K562 (cell line): Measurements from ENCODE around the gene MRPS10. TPM values are rescaled to one million over a fixed set of nuclear protein-coding genes. Genes with fewer than 3 reads are reported as not detected.

ENCODE experiments used
- ATAC-seq: fragments of 200-7000 bp; cut with Tn5 transposase; 3 replicates; pipeline ENCODE4 v1.9.1; 2020; ENCODE audit warnings: moderate library complexity
- BruUV-seq: library from RNA; stranded (reverse); fragments of 400-500 nt; replicated peaks from 2 replicates; lab custom pipeline; 2021; lab: Mats Ljungman, UMichigan
- CTCF ChIA-PET: fragments of 300-600 bp; formaldehyde crosslinking; extraction: SDS; loops from one replicate; lab custom pipeline; 2021; ENCODE audit warnings: low intra/inter-chr PET ratio; lab: Yijun Ruan, JAX
- POLR2A ChIA-PET: fragments of 300-600, 350-650 bp; sonication (Branson Sonifier 250); formaldehyde crosslinking; extraction: SDS; loops from one replicate; lab custom pipeline; 2021; ENCODE audit warnings: antibody characterized with exemption, inconsistent platforms; lab: Yijun Ruan, JAX
- DNase-seq, 4 experiments: peaks; one replicate each; pipeline versions ENCODE4 v3.0.0 to v3.0.0-alpha.2; 2011 to 2018; ENCODE audit warnings: low spot score in 3 of 4, mixed read lengths in 3 of 4; ENCODE audit errors: extremely low read depth in 1 of 4
- FAIRE-seq: peaks from 2 replicates; lab custom pipeline; 2011; peaks lifted over from hg19 to GRCh38; lab: Jason Lieb, UNC
- H2AFZ ChIP-seq: 2 replicates; pipeline ENCODE4 v1.6.0; 2011; ENCODE audit warnings: low read depth, low read length, control low read depth, inconsistent platforms
- H3K27ac ChIP-seq: fragments of 200-600 bp; 3 replicates; pipeline ENCODE4 v1.8.0; 2011; ENCODE audit warnings: low read depth, mild to moderate bottlenecking, control low read depth, inconsistent platforms, low read length, moderate library complexity, mixed read lengths; ENCODE audit errors: extremely low read depth
- H3K27me3 ChIP-seq, 2 experiments: fragments of 300-600 bp in 1 of 2; 2 replicates in 1 of 2; 3 replicates in 1 of 2; pipeline versions ENCODE4 v1.6.0 to v1.8.0; 2011; ENCODE audit warnings: inconsistent platforms in 2 of 2, low read length in 2 of 2, mild to moderate bottlenecking in 1 of 2, mixed read lengths in 1 of 2, moderate library complexity in 1 of 2; ENCODE audit not compliant: control insufficient read depth in 2 of 2, insufficient read depth in 2 of 2
- H3K36me3 ChIP-seq: fragments of 300-600 bp; 3 replicates; pipeline ENCODE4 v1.8.0; 2011; ENCODE audit warnings: mild to moderate bottlenecking, low read length, inconsistent platforms; ENCODE audit not compliant: control insufficient read depth, insufficient read depth
- H3K4me1 ChIP-seq, 2 experiments: fragments of 200-600 bp in 1 of 2; replicated peaks in 1 of 2; 2 replicates in 1 of 2; 3 replicates in 1 of 2; pipeline versions ENCODE4 v1.5.1 to v1.8.0; 2011; ENCODE audit warnings: inconsistent platforms in 2 of 2, low read length in 2 of 2, mild to moderate bottlenecking in 1 of 2, mixed read lengths in 1 of 2, moderate library complexity in 1 of 2; ENCODE audit not compliant: control insufficient read depth in 2 of 2, insufficient read depth in 2 of 2
- H3K4me2 ChIP-seq: 2 replicates; pipeline ENCODE4 v1.6.1; 2011; ENCODE audit warnings: low read length, control low read depth, inconsistent platforms, mixed read lengths; ENCODE audit not compliant: insufficient read depth
- H3K4me3 ChIP-seq: fragments of 200-600 bp; sonication (generic), shearing (Covaris generic); 2 replicates; pipeline ENCODE4 v1.5.1; 2016; ENCODE audit warnings: control low read depth, inconsistent platforms
- H3K79me2 ChIP-seq: fragments of 200-600 bp; 3 replicates; pipeline ENCODE4 v1.8.0; 2011; ENCODE audit warnings: low read length, inconsistent platforms; ENCODE audit not compliant: control insufficient read depth, insufficient read depth
- H3K9ac ChIP-seq, 2 experiments: 2 replicates each; pipeline versions ENCODE4 v1.6.0 to v1.6.1; 2011; ENCODE audit warnings: low read depth in 2 of 2, low read length in 2 of 2, control low read depth in 1 of 2, inconsistent platforms in 1 of 2, mild to moderate bottlenecking in 1 of 2, mixed read lengths in 1 of 2; ENCODE audit not compliant: insufficient read depth in 1 of 2
- H3K9me1 ChIP-seq: one replicate; pipeline ENCODE4 v1.6.0; 2011; ENCODE audit warnings: inconsistent platforms, mild to moderate bottlenecking, low read length, moderate library complexity; ENCODE audit not compliant: control insufficient read depth, insufficient read depth
- H3K9me3 ChIP-seq: replicated peaks from 2 replicates; pipeline ENCODE4 v1.5.1; 2011; ENCODE audit warnings: low read depth, low read length, inconsistent platforms; ENCODE audit not compliant: control insufficient read depth, insufficient read depth
- H4K20me1 ChIP-seq: replicated peaks from 2 replicates; pipeline ENCODE4 v1.6.1; 2011; ENCODE audit warnings: low read length, inconsistent platforms, mixed read lengths; ENCODE audit not compliant: control insufficient read depth, insufficient read depth
- CEBPG ChIP-seq, 3 experiments: fragments of 200-800 bp in 1 of 3; sonication (Bioruptor generic) in 1 of 3; sonication (generic) in 1 of 3; formaldehyde crosslinking in 1 of 3; IDR thresholded peaks in 2 of 3; conservative IDR thresholded peaks in 1 of 3; 2 replicates each; pipeline versions ENCODE4 v1.6.1 to v1.8.0; 2016 to 2022; ENCODE audit warnings: missing compliant biosample characterization in 2 of 3, missing genetic modification characterization in 2 of 3, mild to moderate bottlenecking in 1 of 3, missing genetic modification reagents in 1 of 3
- COPS2 ChIP-seq: fragments of 450-650 bp; conservative IDR thresholded peaks from 2 replicates; pipeline ENCODE4 v1.6.1; 2016; ENCODE audit warnings: mild to moderate bottlenecking, moderate library complexity
- MCM5 ChIP-seq: fragments of 450-650 bp; IDR thresholded peaks from 2 replicates; pipeline ENCODE4 v1.6.1; 2016; ENCODE audit warnings: low read depth
- MED1 ChIP-seq: sonication (generic); formaldehyde crosslinking; IDR thresholded peaks from 2 replicates; pipeline ENCODE4 v1.8.1; 2023; ENCODE audit warnings: missing genetic modification reagents, borderline replicate concordance
- NBN ChIP-seq: fragments of 450-650 bp; IDR thresholded peaks from 2 replicates; pipeline ENCODE4 v1.6.1; 2016; ENCODE audit warnings: low read depth, mild to moderate bottlenecking
- NCOA4 ChIP-seq: fragments of 450-650 bp; IDR thresholded peaks from 2 replicates; pipeline ENCODE4 v1.6.1; 2018; ENCODE audit warnings: mild to moderate bottlenecking; ENCODE audit not compliant: partially characterized antibody
- RBM15 ChIP-seq: fragments of 200-400 bp; formaldehyde crosslinking; IDR thresholded peaks from 2 replicates; pipeline ENCODE4 v1.6.1; 2018; ENCODE audit warnings: mild to moderate bottlenecking, low read length, moderate library complexity; ENCODE audit not compliant: insufficient read depth
- ZBTB7A ChIP-seq: IDR thresholded peaks from 2 replicates; pipeline ENCODE4 v1.6.1; 2011; ENCODE audit warnings: low read depth, mild to moderate bottlenecking, low read length, moderate library complexity, borderline replicate concordance; ENCODE audit not compliant: control insufficient read depth
- WGBS: fragments of 100-300 bp; shearing (Covaris generic); methylation state at CpG from one replicate; pipeline ENCODE4 v1.1.6; 2016; ENCODE audit warnings: low coverage, mixed read lengths; ENCODE audit not compliant: insufficient coverage; ENCODE audit errors: missing lambda C conversion rate; 5-methylcytosine and 5-hydroxymethylcytosine counted together
- in situ Hi-C: fragments of 300-500 bp; cut with MboI; formaldehyde crosslinking; loops from 4 replicates; pipeline ENCODE4 v1.15.0; 2018; ENCODE audit warnings: inconsistent platforms, mixed read lengths
- intact Hi-C: fragments of 100-400 bp; cut with micrococcal nuclease; formaldehyde crosslinking; loops from 2 replicates; pipeline ENCODE4 v1.14.2; 2022
- polyA plus RNA-seq, 8 experiments: library from polyadenylated mRNA; depleted of rRNA in 4 of 8; stranded (reverse) in 5 of 8; unstranded in 3 of 8; fragments of >200 nt; fragmentation: Nextera tagmentation in 2 of 8; fragmentation: Illumina TruSeq in 1 of 8; extraction: Ambion mirVana in 2 of 8; extraction: Trizol in 1 of 8; gene quantifications; 2 replicates each; pipeline versions ENCODE4 v1.2.1 to v1.2.3, GENCODE V29; 2011 to 2014; ENCODE audit warnings: inconsistent platforms in 1 of 8, missing spikeins in 1 of 8
- total RNA-seq, 7 experiments: library from RNA; depleted of rRNA in 6 of 7; stranded (reverse); fragments of >200 nt in 6 of 7; fragmentation: Illumina TruSeq in 2 of 7; extraction: Trizol in 2 of 7; gene quantifications; 2 replicates each; pipeline versions ENCODE4 v1.2.1 to v1.2.3, GENCODE V29; 2011 to 2021; ENCODE audit warnings: low replicate concordance in 1 of 7
- TF ChIP-seq, protein P1 (sequence below): fragments of 250-450 bp; sonication (Bioruptor Pico); IDR thresholded peaks from 2 replicates; pipeline ENCODE4 v1.5.0; 2021; ENCODE audit warnings: mild to moderate bottlenecking, borderline replicate concordance

Gene MRPS10
- total and polyA plus RNA-seq, 9 of the 15 experiments (the other 6 are each of a cell fraction or from before 2014, with no cell fraction given): 48.6 to 166 (median 93.7) TPM

GRCh38 chr6:42239333-42239732 lies 21.7 kb upstream of the MRPS10 start (continued):
- TF ChIP-seq COPS2 (no peak), MCM5 (no peak), NCOA4 (no peak), RBM15 (no peak), NBN (no peak), MED1 (CRISPR knock-in tag) (no peak), CEBPG (CRISPR knock-in tag; IDR thresholded peaks at IDR 0.05) (no peak), CEBPG (tag; conservative IDR thresholded peaks at IDR 0.05 in 1 of 2, IDR thresholded peaks at IDR 0.05 in 1 of 2) (no peak), ZBTB7A (no peak)

DNA sequence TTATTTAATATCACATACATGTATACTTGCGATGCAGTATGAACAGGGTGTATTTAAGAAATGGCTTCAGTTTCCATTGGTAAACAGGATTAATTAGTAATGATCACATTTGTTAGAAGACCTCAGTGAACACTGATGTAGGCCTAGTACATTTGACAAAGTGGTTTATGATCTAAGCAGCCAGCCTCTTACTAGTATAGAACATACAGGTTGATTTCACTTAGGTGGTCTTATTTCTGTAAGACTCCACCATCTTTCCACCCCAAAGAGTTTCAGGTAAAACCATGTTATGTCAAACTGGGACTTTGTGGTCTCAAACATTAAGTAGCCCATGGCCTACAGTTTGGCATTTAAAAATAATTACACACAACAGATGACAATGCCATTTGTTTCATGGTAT lies 20.2 kb upstream of the MRPS10 start:
- in situ Hi-C loops (no loop called here), intact Hi-C loops (no loop called here)
- Histone ChIP-seq H4K20me1 (no peaks in the 10 kb centered on the region), H3K79me2 (no peaks in the 10 kb centered on the region), H3K36me3 (no peaks in the 10 kb centered on the region), H3K27me3 (peaks cover 3% of the 10 kb centered on the region in 2 experiments; a peak in 4 of 5 replicates), H3K4me3 (no peak overlapping the region), H3K4me2 (no peak overlapping the region), H3K27ac (no peak overlapping the region), H3K9ac (no peak overlapping the region), H3K9me3 (no peaks in the 10 kb centered on the region), H2AFZ (no peak overlapping the region), H3K9me1 (no peaks in the 10 kb centered on the region), H3K4me1 (peaks cover 4% of the 10 kb centered on the region in 2 experiments; a peak in 3 of 5 replicates)
- ATAC-seq: no peak
- FAIRE-seq: no peak
- CTCF ChIA-PET: no interaction called here
- BruUV-seq: no TSS peak
- DNase-seq: no peak
- WGBS: 65% methylated on average over 1 of the region's 1 CpG
- POLR2A ChIA-PET: no interaction called here
- TF ChIP-seq, protein P1, sequence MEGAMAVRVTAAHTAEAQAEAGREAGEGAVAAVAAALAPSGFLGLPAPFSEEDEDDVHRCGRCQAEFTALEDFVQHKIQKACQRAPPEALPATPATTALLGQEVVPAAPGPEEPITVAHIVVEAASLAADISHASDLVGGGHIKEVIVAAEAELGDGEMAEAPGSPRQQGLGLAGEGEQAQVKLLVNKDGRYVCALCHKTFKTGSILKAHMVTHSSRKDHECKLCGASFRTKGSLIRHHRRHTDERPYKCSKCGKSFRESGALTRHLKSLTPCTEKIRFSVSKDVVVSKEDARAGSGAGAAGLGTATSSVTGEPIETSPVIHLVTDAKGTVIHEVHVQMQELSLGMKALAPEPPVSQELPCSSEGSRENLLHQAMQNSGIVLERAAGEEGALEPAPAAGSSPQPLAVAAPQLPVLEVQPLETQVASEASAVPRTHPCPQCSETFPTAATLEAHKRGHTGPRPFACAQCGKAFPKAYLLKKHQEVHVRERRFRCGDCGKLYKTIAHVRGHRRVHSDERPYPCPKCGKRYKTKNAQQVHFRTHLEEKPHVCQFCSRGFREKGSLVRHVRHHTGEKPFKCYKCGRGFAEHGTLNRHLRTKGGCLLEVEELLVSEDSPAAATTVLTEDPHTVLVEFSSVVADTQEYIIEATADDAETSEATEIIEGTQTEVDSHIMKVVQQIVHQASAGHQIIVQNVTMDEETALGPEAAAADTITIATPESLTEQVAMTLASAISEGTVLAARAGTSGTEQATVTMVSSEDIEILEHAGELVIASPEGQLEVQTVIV (CRISPR knock-in tag): no peak
